Uterus (tissue), 4 donors: ENCODE data around the gene PPL. TPM values are rescaled to one million over a fixed set of nuclear protein-coding genes. Genes with fewer than 3 reads are reported as not detected.

Experiments
- DNase-seq, 2 donors: peaks; one replicate each; pipeline ENCODE4 v3.0.0-alpha.2; 2019 to 2020
- H3K27ac ChIP-seq, 2 donors: fragments of 200-600 bp; sonication (generic); 1 replicate in 1 of 2; 2 replicates in 1 of 2; pipeline ENCODE4 v1.5.1; 2016 to 2018
- H3K27me3 ChIP-seq, 2 donors: fragments of 200-600 bp; sonication (generic); one replicate each; pipeline ENCODE4 v1.5.1; 2018 to 2019; ENCODE audit warnings: control low read depth in 1 of 2
- H3K36me3 ChIP-seq, 2 donors: fragments of 200-600 bp; sonication (generic); one replicate each; pipeline ENCODE4 v1.5.1; 2019; ENCODE audit warnings: control low read depth in 1 of 2
- H3K4me1 ChIP-seq, 2 donors: fragments of 200-600 bp; sonication (generic); one replicate each; pipeline ENCODE4 v1.5.1; 2018 to 2019; ENCODE audit warnings: control low read depth in 1 of 2
- H3K4me3 ChIP-seq, 2 donors: fragments of 200-600 bp; sonication (generic); 1 replicate in 1 of 2; 2 replicates in 1 of 2; pipeline ENCODE4 v1.5.1; 2018 to 2019; ENCODE audit warnings: mild to moderate bottlenecking in 1 of 2
- H3K9me3 ChIP-seq, 2 donors: fragments of 200-600 bp; sonication (generic); one replicate each; pipeline ENCODE4 v1.5.1; 2019; ENCODE audit warnings: control low read depth in 1 of 2
- POLR2A ChIP-seq, 2 donors: fragments of 450-650 bp; IDR thresholded peaks; one replicate each; pipeline ENCODE4 v1.6.1; 2016; ENCODE audit warnings: antibody characterized with exemption in 2 of 2, mild to moderate bottlenecking in 1 of 2, moderate library complexity in 1 of 2
- intact Hi-C: fragments of 100-400 bp; cut with DNase I; formaldehyde crosslinking; loops from one replicate; pipeline ENCODE4 v1.15.1; 2023; ENCODE audit warnings: low total_unique reads
- total RNA-seq, 4 donors: library from RNA; depleted of rRNA in 3 of 4; stranded (reverse); fragments of >200 nt in 3 of 4; gene quantifications; one replicate each; pipeline versions ENCODE4 v1.1.0 to v1.2.4, GENCODE V29; 2014 to 2023
- TF ChIP-seq, protein P1 (sequence below), 4 experiments: fragments of 200-600 bp in 2 of 4; fragments of 450-650 bp in 2 of 4; sonication (generic) in 2 of 4; IDR thresholded peaks; one replicate each; pipeline ENCODE4 v1.5.1; 2016 to 2019; ENCODE audit warnings: antibody characterized with exemption in 4 of 4, mild to moderate bottlenecking in 2 of 4, moderate library complexity in 1 of 4
- donor health status: DM: yes; HTN: yes; CAD: no.

The PPL gene
- total RNA-seq, 4 donors from 2014 or later, result 8.7 to 39.6 (median 15.2) TPM

DNA sequence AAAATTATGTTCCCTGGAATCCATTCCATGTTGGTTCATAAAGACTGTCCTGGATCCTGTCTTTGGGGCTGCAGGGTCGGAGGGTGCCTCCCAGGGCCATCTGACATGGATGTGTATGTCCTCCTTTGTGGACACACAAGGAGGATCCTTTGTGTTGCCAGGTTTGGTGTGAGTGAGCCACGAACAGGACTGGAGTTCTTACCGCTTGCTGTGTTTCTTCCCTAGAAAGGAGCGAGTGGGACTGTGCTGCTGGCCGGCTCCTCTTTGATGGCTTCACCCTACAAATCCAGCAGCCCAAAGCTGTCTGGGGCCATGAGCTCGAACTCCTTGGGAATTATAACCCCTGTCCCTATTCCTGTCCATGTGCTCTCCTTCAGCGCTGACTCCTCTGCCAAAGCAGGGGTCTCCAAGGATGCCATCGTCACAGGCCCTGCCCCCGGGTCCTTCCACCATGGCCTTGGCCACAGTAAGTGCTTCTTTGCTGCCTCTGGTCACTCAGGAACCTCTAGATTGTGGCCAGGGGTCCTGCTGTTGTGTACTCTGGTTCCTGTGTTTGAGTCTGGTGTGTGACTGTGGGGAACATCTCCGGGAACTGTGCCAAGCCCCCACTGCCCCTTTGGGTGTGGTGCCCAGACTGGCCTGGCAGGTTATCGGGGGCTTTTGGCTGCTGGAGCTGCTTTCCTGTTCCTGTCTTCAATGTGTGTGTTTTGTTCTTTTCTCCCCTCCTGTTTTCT lies 60.1 kb downstream of the PPL start:
- no peaks in the 10 kb centered on the region for H3K4me1 ChIP-seq
- no peaks in the 10 kb centered on the region for H3K9me3 ChIP-seq
- H3K27me3 ChIP-seq, result no peaks in the 10 kb centered on the region
- no peak overlapping the region for H3K4me3 ChIP-seq
- H3K27ac ChIP-seq, result no peak overlapping the region
- no peak for DNase-seq
- TF ChIP-seq, protein P1, sequence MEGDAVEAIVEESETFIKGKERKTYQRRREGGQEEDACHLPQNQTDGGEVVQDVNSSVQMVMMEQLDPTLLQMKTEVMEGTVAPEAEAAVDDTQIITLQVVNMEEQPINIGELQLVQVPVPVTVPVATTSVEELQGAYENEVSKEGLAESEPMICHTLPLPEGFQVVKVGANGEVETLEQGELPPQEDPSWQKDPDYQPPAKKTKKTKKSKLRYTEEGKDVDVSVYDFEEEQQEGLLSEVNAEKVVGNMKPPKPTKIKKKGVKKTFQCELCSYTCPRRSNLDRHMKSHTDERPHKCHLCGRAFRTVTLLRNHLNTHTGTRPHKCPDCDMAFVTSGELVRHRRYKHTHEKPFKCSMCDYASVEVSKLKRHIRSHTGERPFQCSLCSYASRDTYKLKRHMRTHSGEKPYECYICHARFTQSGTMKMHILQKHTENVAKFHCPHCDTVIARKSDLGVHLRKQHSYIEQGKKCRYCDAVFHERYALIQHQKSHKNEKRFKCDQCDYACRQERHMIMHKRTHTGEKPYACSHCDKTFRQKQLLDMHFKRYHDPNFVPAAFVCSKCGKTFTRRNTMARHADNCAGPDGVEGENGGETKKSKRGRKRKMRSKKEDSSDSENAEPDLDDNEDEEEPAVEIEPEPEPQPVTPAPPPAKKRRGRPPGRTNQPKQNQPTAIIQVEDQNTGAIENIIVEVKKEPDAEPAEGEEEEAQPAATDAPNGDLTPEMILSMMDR (IDR thresholded peaks at IDR 0.05), result no peak
- no peak for TF ChIP-seq POLR2A (IDR thresholded peaks at IDR 0.05)
- no peaks in the 10 kb centered on the region for H3K36me3 ChIP-seq
- intact Hi-C loops, result loop anchor here (10.0 kb wide), 1 partner anchor 1972 kb away; no protein-coding TSS in a partner anchor

DNA sequence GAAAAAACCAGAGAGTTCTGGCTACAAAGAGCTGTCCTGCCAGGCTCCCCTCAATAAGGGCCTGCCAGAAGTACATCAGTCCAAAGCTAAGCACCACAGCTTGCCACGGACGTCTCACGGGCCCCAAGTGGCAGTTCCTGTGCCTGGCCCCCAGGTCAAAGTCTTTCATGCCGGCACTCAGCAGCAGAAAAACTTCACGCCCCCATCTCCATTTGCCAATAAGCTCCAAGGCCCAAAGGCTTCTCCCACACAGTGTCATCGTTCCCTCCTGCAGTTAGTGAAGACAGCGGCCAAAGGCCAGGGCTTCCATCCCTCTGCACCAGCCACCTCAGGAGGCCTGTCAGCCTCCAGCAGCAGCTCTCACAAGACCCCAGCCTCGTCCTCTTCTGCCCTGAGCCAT lies 62.3 kb downstream of the PPL start:
- H3K27me3 ChIP-seq, result no peaks in the 10 kb centered on the region
- H3K4me1 ChIP-seq, result no peaks in the 10 kb centered on the region
- intact Hi-C loops, result loop anchor here (10.0 kb wide), 1 partner anchor 1970 kb away; no protein-coding TSS in a partner anchor
- H3K4me3 ChIP-seq, result no peak overlapping the region
- DNase-seq, result no peak
- H3K36me3 ChIP-seq, result no peaks in the 10 kb centered on the region
- TF ChIP-seq, protein P1 (IDR thresholded peaks at IDR 0.05), result no peak
- TF ChIP-seq POLR2A (IDR thresholded peaks at IDR 0.05), result no peak
- no peak overlapping the region for H3K27ac ChIP-seq
- no peaks in the 10 kb centered on the region for H3K9me3 ChIP-seq

DNA sequence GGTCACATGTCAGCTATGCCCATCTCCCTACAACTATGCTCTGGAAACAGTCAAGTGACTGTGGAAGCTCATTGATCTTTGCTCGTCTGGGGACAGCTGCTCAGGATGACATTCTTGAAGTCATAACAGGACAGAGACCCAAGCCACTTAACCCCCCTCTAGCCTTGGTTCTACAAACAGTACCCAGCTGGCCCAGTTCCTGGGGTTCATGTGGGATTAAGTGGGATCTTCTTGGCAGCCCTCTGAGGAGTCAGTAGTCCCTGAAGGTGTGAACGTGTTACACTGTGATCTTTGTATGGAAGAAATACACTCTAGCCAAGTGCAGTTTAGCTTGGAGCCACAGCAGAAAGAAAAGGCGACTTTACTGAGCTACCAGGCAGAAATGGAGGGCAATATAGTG lies 63.9 kb downstream of the PPL start:
- Histone ChIP-seq H3K27ac (no peak overlapping the region), H3K36me3 (no peaks in the 10 kb centered on the region), H3K4me1 (no peaks in the 10 kb centered on the region)

DNA sequence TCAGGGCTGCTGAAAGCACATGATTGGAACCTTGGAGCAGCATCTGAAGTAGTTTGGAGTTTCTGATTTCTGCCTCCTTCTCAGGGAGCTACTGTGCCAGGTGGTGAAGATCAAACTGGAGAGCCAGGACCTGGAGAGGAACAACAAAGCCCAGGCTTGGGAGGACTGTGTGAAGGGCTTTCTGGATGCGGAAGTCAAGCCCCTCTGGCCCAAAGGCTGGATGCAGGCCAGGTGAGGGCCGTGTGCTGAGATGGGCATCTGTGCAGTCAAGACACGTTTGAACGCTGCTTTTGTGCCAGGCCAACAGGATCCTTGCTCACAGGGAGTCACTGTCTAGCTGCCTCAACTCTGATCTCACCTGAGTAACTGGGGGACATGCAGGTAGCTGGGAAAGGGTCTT lies 65.9 kb downstream of the PPL start:
- Histone ChIP-seq H3K36me3 (no peaks in the 10 kb centered on the region), H3K4me3 (no peak overlapping the region), H3K4me1 (no peaks in the 10 kb centered on the region), H3K27me3 (no peaks in the 10 kb centered on the region), H3K27ac (no peak overlapping the region), H3K9me3 (no peaks in the 10 kb centered on the region)
- TF ChIP-seq, protein P1 (IDR thresholded peaks at IDR 0.05), result no peak
- no peak for TF ChIP-seq POLR2A (IDR thresholded peaks at IDR 0.05)
- intact Hi-C loops, result loop anchor here (10.0 kb wide), 1 partner anchor 1966 kb away; no protein-coding TSS in a partner anchor
- DNase-seq, result no peak

More for the DNA sequence above, 63.9 kb downstream of the PPL start:
- intact Hi-C loops, result loop anchor here (10.0 kb wide), 1 partner anchor 1968 kb away; no protein-coding TSS in a partner anchor
- Histone ChIP-seq H3K27me3 (no peaks in the 10 kb centered on the region), H3K4me3 (no peak overlapping the region), H3K9me3 (no peaks in the 10 kb centered on the region)
- DNase-seq, result no peak
- TF ChIP-seq, protein P1 (IDR thresholded peaks at IDR 0.05), result no peak
- TF ChIP-seq POLR2A (IDR thresholded peaks at IDR 0.05), result no peak

DNA sequence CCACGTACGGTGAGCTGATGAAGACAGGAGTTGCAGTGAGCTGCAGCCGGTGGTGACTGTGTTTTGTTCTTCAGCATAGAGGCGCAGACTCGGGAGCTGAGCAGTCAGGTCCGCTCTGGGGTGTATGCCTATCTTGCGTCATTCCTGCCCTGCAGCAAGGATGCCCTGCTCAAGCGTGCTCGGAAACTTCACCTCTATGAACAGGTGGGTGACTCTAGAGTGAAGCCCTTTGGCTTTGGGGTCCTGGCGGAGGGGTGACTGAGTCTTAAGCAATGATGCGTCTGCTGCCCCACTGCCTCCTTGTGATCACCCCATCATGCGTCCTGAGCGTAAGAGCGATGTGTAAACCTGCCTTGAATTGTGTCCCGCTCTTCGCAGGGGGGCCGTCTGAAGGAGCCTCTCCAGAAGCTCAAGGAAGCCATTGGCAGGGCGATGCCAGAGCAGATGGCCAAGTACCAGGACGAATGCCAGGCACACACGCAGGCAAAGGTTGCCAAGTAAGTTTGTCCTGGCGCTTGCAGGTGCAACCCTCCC lies 66.7 kb downstream of the PPL start:
- Histone ChIP-seq H3K36me3 (no peaks in the 10 kb centered on the region), H3K27ac (no peak overlapping the region), H3K4me3 (no peak overlapping the region), H3K4me1 (no peaks in the 10 kb centered on the region), H3K27me3 (no peaks in the 10 kb centered on the region), H3K9me3 (no peaks in the 10 kb centered on the region)
- intact Hi-C loops, result loop anchor here (10.0 kb wide), 1 partner anchor 1965 kb away; no protein-coding TSS in a partner anchor
- no peak for DNase-seq
- TF ChIP-seq, protein P1 (IDR thresholded peaks at IDR 0.05), result no peak
